Activated gamma-delta T cell treated with anti-CD3 and anti-CD28 coated beads, Interleukin-2, amount 50 U/mL, for 16 hours (primary cell): ENCODE data around the gene CEACAM5.

Experiments used
- DNase-seq: peaks from one replicate; pipeline ENCODE4 v3.0.0-alpha.2; 2020; ENCODE audit warnings: low read depth

The CEACAM5 gene

GRCh38 chr19:41708481-41708880 is at the start of gene CEACAM5:
TSS of gene CEACAM5 (plus strand) at chr19:41708626. CDS start at chr19:41708732, 106 bp downstream.
- no peak for DNase-seq

- no peak for DNase-seq
These were observed 42.4 kb upstream of the CEACAM5 start for GRCh38 chr19:41666075-41666474.

- DNase-seq: no peak
These were observed 40.1 kb upstream of the CEACAM5 start for GRCh38 chr19:41668315-41668714.

GRCh38 chr19:41670755-41671154 is 37.7 kb upstream of the CEACAM5 start:
- DNase-seq: no peak

- no peak for DNase-seq
These were observed 36.9 kb upstream of the CEACAM5 start for GRCh38 chr19:41671486-41671885.

GRCh38 chr19:41682437-41682836 is 26.0 kb upstream of the CEACAM5 start:
- DNase-seq: no peak

GRCh38 chr19:41687419-41687818 is 21.0 kb upstream of the CEACAM5 start:
- DNase-seq: no peak

GRCh38 chr19:41688098-41688497 is 20.3 kb upstream of the CEACAM5 start, which contains the start of gene CEACAM7:
TSS of gene CEACAM7 (minus strand) at chr19:41688270. CDS start at chr19:41688165, 105 bp downstream.
- no peak for DNase-seq

GRCh38 chr19:41688687-41689086 is 19.7 kb upstream of the CEACAM5 start:
- no peak for DNase-seq

- DNase-seq: no peak
These were observed 18.2 kb upstream of the CEACAM5 start for GRCh38 chr19:41689993-41690800.

- no peak for DNase-seq
These were observed 17.7 kb upstream of the CEACAM5 start for GRCh38 chr19:41690801-41691065.

GRCh38 chr19:41691268-41691970 is 17.0 kb upstream of the CEACAM5 start:
- DNase-seq: no peak

- no peak for DNase-seq
These were observed 14.2 kb upstream of the CEACAM5 start for GRCh38 chr19:41694196-41694595.

GRCh38 chr19:41694831-41695635 is 13.4 kb upstream of the CEACAM5 start:
- no peak for DNase-seq

GRCh38 chr19:41695745-41696144 is 12.7 kb upstream of the CEACAM5 start:
- no peak for DNase-seq

- DNase-seq: no peak
These were observed 11.8 kb upstream of the CEACAM5 start for GRCh38 chr19:41696402-41697197.

GRCh38 chr19:41697198-41697855 is 11.1 kb upstream of the CEACAM5 start:
- no peak for DNase-seq

GRCh38 chr19:41698746-41699230 is 9.6 kb upstream of the CEACAM5 start:
- no peak for DNase-seq

- DNase-seq: no peak
These were observed 9.0 kb upstream of the CEACAM5 start for GRCh38 chr19:41699231-41699967.

- no peak for DNase-seq
These were observed 8.5 kb upstream of the CEACAM5 start for GRCh38 chr19:41699968-41700323.
